ENCODE data around the gene ADAM17. TPM values are rescaled to one million over a fixed set of nuclear protein-coding genes. Genes with fewer than 3 reads are reported as not detected.
A peak's percentile ranks its signal among the peaks of the same experiment; 100 is the strongest.

The ADAM17 gene
- total RNA-seq, 2 experiments from 2014 or later, result 20.7 to 25.0 TPM

DNA sequence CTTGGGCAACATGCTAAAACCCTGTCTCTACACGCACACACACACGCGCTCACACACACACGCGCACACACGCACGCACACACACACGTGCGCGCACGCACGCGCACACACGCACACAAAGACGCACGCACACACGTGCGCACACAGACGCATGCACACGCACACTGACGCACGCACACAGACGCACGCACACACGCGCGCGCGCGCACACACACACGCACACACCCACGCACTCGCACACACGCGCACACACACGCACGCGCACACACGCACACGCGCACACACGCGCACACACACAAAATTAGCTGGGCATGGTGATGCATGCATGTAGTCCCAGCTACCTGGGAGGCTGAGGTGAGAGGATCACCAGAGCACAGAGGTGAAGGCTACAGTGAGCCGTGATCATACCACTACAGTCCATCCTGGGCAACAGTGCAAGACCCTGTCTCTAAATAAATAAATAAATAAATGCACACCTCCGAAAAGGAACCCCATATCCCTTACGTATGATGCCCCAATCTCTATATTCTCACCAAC is 89.4 kb downstream of the ADAM17 start:
- Mint-ChIP-seq H3K4me1 (ENCODE audit: low read depth) (peaks cover 8% of the 10 kb centered on the region), H3K36me3 (ENCODE audit: low read depth) (peaks cover 29% of the 10 kb centered on the region), H3K27me3 (ENCODE audit: low read depth) (no peaks in the 10 kb centered on the region), H3K9me3 (ENCODE audit: insufficient read depth) (no peaks in the 10 kb centered on the region), H3K27ac (no peak overlapping the region), H3K4me3 (no peak overlapping the region)
- CTCF ChIA-PET, result interaction anchor here (1.2 kb wide), 1 partner anchor 9 kb away, joined by 3 read pairs; the partner anchor contains the start of gene IAH1
- ATAC-seq (no peak), DNase-seq (no peak)
- POLR2A ChIA-PET, result no interaction called here

DNA sequence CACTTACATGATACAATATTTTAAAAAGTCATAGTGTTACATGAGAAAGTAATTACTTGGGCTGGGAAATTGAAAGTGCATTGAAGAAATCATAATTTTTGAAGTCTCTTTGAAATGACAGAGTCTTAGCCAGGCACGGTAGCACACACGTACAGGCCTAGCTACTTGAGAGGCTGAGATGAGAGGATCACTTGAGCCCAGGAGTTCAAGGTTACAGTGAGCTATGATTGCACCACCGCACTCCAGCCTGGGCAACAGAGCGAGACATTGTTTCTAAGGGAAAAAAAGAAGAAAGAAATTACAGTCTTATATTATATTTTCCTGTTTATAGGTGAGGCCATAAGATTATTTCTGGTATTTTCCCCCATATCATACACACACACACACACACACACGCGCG is 90.5 kb downstream of the ADAM17 start:
- Mint-ChIP-seq H3K36me3 (ENCODE audit: low read depth) (peaks cover 36% of the 10 kb centered on the region), H3K4me1 (ENCODE audit: low read depth) (peaks cover 8% of the 10 kb centered on the region), H3K4me3 (no peak overlapping the region), H3K9me3 (ENCODE audit: insufficient read depth) (no peaks in the 10 kb centered on the region), H3K27me3 (ENCODE audit: low read depth) (no peaks in the 10 kb centered on the region), H3K27ac (no peak overlapping the region)
- ATAC-seq (no peak), DNase-seq (no peak)
- ChIA-PET POLR2A (interaction anchor here (1.2 kb wide), 1 partner anchor 8 kb away, joined by 4 read pairs; no protein-coding TSS in a partner anchor), CTCF (interaction anchor here (1.2 kb wide), 1 partner anchor 10 kb away, joined by 3 read pairs; the partner anchor contains the start of gene IAH1)

DNA sequence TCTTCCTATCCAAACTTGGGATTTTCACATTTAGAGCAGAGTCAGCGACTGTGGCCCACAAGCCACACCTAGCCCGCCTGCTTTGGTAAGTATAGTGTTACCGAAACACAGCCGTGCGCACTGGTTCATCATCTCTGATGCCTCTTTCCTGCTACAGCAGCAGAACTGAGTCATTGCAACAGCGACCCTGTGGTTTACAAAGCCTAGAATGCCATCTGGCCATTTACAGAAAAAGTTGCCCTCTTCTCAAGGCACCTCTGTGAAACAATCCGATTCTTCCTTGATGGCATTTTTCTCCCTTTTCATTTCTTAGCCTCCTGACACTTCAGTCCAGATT is 92.0 kb downstream of the ADAM17 start:
- POLR2A ChIA-PET, result no interaction called here
- Mint-ChIP-seq H3K36me3 (ENCODE audit: low read depth) (peaks cover 45% of the 10 kb centered on the region), H3K27ac (peak overlapping the region; percentile 9)

DNA sequence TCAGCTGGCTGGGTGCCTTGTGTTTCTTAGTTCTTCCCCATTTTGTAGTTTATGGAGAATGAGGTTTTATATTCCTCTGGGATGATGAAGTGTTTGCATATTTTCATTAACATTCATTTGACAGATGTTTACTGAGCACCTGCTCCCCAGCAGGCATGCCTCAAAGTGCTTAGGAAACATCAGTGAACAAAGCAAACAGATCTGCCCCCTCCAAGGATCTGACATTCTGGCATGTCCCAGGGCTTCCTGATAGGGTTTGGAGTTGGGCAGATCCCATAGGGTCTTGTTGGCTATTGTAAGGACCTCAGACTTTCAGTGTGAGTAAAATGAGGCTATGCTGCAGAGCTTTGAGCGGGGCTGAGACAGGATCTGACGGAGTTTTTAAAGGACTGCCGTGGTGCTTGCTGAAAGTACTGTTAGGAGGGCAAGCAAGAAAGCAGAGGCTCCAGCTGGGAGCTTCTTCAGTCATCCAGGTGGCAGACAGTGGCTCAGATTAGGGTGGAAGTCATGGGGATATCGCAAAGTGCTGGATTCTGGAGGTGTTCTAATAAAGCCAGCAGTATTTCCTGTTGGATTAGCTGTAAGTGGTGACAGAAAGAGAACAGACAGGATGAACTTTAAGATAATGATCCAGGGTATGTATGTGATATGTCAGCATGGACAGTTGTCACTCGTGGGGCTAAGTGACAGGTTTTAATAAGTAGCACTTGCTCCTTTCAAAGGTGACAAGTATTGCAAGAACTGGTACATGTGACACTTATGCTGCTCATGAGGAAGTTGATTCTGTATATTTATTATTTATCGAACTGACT is 92.5 kb downstream of the ADAM17 start:
- DNase-seq (no peak), ATAC-seq (no peak)
- Mint-ChIP-seq H3K4me1 (ENCODE audit: low read depth) (peaks cover 8% of the 10 kb centered on the region), H3K27ac (peak overlapping the region; percentile 10), H3K36me3 (ENCODE audit: low read depth) (peaks cover 45% of the 10 kb centered on the region), H3K9me3 (ENCODE audit: insufficient read depth) (no peaks in the 10 kb centered on the region), H3K4me3 (no peak overlapping the region), H3K27me3 (ENCODE audit: low read depth) (no peaks in the 10 kb centered on the region)
- POLR2A ChIA-PET, result no interaction called here
- CTCF ChIA-PET, result no interaction called here

More for the DNA sequence above, 92.0 kb downstream of the ADAM17 start:
- CTCF ChIA-PET, result no interaction called here
- Mint-ChIP-seq H3K9me3 (ENCODE audit: insufficient read depth) (no peaks in the 10 kb centered on the region), H3K27me3 (ENCODE audit: low read depth) (no peaks in the 10 kb centered on the region), H3K4me3 (no peak overlapping the region), H3K4me1 (ENCODE audit: low read depth) (peaks cover 8% of the 10 kb centered on the region)
- no peak for ATAC-seq
- DNase-seq, result peak; percentile 27

DNA sequence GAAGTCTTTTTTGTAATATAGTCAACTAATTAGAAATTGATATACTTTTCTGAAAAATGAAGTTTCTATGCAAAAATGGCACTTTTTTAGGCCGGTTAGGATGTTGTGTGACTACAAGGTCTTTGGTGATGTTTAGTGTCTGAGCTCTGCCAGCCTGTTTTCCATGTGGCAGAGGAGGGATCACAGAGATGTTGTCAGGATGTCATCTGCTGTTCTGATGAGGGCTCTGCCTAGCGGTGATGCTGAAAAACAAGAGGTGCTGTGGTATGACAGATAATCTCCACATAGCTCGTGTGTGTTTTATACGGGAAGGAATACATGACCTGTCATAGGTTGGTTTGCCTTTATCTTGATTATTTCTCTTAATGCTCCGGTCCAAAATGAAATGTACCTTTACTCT is 93.3 kb downstream of the ADAM17 start:
- H3K4me3 Mint-ChIP-seq, result no peak overlapping the region
- no peaks in the 10 kb centered on the region for H3K9me3 Mint-ChIP-seq (ENCODE audit: insufficient read depth)
- ChIA-PET POLR2A (no interaction called here), CTCF (no interaction called here)
- no peaks in the 10 kb centered on the region for H3K27me3 Mint-ChIP-seq (ENCODE audit: low read depth)
- no peak overlapping the region for H3K27ac Mint-ChIP-seq
- H3K36me3 Mint-ChIP-seq (ENCODE audit: low read depth), result peaks cover 42% of the 10 kb centered on the region
- ATAC-seq (no peak), DNase-seq (no peak)
- H3K4me1 Mint-ChIP-seq (ENCODE audit: low read depth), result peaks cover 8% of the 10 kb centered on the region

DNA sequence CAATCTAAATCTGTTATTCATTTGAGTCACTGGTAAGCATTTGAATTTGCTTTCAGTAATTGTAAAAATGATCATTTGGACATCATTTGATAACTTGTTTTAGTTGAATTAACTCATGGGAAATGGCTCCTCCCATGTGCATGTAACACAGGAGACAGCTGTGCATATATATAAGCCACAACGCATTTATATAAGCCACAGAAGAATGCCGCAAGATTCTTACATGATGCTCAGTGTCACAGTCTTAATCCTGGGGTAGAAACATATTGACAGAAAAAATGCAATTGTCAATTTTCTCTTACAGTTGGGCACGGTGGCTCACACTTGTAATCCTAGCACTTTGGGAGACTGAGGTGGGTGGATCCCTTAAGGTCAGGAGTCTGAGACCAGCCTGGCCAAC is 94.6 kb downstream of the ADAM17 start:
- peaks cover 44% of the 10 kb centered on the region for H3K36me3 Mint-ChIP-seq (ENCODE audit: low read depth)
- no peaks in the 10 kb centered on the region for H3K27me3 Mint-ChIP-seq (ENCODE audit: low read depth)
- ATAC-seq (no peak), DNase-seq (no peak)
- no peak overlapping the region for H3K27ac Mint-ChIP-seq
- peaks cover 8% of the 10 kb centered on the region for H3K4me1 Mint-ChIP-seq (ENCODE audit: low read depth)
- no peak overlapping the region for H3K4me3 Mint-ChIP-seq
- ChIA-PET POLR2A (no interaction called here), CTCF (no interaction called here)
- no peaks in the 10 kb centered on the region for H3K9me3 Mint-ChIP-seq (ENCODE audit: insufficient read depth)

DNA sequence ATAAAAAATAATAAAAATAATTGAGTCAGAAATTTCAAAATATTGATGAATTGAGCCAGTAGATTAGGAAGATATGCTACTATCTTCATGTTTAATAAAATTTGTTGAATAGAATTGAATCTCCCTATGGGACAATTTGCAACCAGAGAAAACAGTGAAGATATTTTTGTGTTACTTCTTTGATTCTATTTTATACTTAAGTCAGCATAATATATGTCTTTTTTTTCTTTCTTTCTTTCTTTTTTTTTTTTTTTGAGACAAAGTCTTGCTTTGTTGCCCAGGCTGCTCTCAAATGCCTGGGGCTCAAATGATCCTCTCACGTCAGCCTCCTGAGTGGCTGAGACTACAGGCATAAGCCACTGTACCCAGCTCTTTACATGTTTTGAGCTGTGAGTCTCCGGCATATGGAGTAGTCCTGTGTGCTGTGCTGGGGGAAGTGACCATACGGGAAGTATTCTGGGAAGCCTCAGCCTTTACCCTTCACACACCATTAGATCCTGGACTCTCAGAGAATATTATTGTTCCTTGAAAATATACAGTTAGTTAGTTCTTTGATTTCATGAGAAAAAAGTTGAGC is 95.1 kb downstream of the ADAM17 start:
- H3K4me3 Mint-ChIP-seq, result no peak overlapping the region
- ATAC-seq (no peak), DNase-seq (no peak)
- H3K4me1 Mint-ChIP-seq (ENCODE audit: low read depth), result peaks cover 8% of the 10 kb centered on the region
- peaks cover 39% of the 10 kb centered on the region for H3K36me3 Mint-ChIP-seq (ENCODE audit: low read depth)
- ChIA-PET CTCF (no interaction called here), POLR2A (no interaction called here)
- no peaks in the 10 kb centered on the region for H3K27me3 Mint-ChIP-seq (ENCODE audit: low read depth)
- no peaks in the 10 kb centered on the region for H3K9me3 Mint-ChIP-seq (ENCODE audit: insufficient read depth)
- no peak overlapping the region for H3K27ac Mint-ChIP-seq

DNA sequence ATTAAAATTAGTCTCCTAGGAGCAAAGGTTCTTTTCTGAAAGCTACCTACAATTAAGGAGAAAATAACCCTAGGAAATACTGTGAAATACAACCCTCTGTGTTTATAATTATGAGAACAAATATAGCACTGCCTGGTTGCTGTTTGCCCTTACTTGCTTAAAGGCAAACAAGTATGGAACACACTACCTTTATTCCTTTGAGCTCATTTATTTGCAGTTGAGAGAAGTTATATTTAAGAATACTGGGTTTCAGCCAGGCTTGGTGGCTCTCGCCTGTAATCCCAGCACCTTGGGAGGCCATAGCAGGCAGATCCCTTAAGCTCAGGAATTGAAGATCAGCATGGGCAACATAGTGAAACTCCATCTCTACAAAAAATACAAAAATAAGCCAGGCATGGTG is 104.4 kb downstream of the ADAM17 start:
- ATAC-seq (no peak), DNase-seq (no peak)
- H3K27ac Mint-ChIP-seq, result no peak overlapping the region
- H3K36me3 Mint-ChIP-seq (ENCODE audit: low read depth), result peaks cover 28% of the 10 kb centered on the region
- no peak overlapping the region for H3K4me3 Mint-ChIP-seq
- no peaks in the 10 kb centered on the region for H3K4me1 Mint-ChIP-seq (ENCODE audit: low read depth)
- ChIA-PET CTCF (no interaction called here), POLR2A (no interaction called here)
- no peaks in the 10 kb centered on the region for H3K27me3 Mint-ChIP-seq (ENCODE audit: low read depth)
- H3K9me3 Mint-ChIP-seq (ENCODE audit: insufficient read depth), result no peaks in the 10 kb centered on the region

DNA sequence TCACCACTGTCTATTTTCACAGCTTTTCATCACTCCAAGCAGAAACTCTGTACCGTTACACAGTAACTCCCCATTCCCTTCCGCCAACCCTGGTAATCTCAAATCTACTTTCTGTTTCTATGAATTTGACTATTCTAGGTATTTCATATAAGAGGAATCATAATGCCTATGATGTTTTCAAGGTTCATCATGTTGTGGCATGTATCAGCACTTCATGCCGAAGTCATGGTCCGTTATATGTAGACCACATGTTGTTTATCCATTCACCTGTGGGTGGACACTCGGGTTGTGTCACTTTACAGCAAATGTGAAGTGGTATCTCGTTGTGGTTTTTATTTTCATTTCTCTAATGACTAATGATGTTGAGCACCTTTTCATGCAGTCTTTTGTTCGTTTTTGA is 110.5 kb downstream of the ADAM17 start:
- no peaks in the 10 kb centered on the region for H3K9me3 Mint-ChIP-seq (ENCODE audit: insufficient read depth)
- peaks cover 52% of the 10 kb centered on the region for H3K36me3 Mint-ChIP-seq (ENCODE audit: low read depth)
- peaks cover 5% of the 10 kb centered on the region for H3K4me1 Mint-ChIP-seq (ENCODE audit: low read depth)
- H3K4me3 Mint-ChIP-seq, result no peak overlapping the region
- ATAC-seq, result no peak
- ChIA-PET POLR2A (no interaction called here), CTCF (no interaction called here)
- no peak for DNase-seq
- no peaks in the 10 kb centered on the region for H3K27me3 Mint-ChIP-seq (ENCODE audit: low read depth)
- H3K27ac Mint-ChIP-seq, result no peak overlapping the region

DNA sequence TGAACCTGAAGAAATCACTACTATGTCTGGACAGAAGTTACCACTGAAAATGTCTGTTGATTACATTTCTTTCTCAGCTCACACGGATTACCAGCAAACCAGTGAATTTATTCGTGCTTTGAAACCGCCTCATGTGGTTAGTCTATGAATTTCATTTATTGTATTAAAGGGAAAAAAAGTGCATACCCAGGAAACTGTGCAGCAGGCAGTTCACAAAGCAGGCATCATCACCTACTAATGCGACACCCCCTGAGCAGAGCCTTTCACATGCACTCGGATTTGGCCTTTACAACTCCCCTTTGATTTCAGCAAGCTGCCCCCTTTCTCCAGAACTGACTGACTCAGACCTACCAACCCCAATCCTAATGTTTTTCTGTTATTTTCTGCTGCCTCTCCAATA is 112.1 kb downstream of the ADAM17 start:
- Mint-ChIP-seq H3K4me3 (no peak overlapping the region), H3K36me3 (ENCODE audit: low read depth) (peaks cover 52% of the 10 kb centered on the region), H3K27me3 (ENCODE audit: low read depth) (no peaks in the 10 kb centered on the region), H3K9me3 (ENCODE audit: insufficient read depth) (no peaks in the 10 kb centered on the region), H3K27ac (no peak overlapping the region), H3K4me1 (ENCODE audit: low read depth) (peaks cover 5% of the 10 kb centered on the region)
- POLR2A ChIA-PET, result no interaction called here
- DNase-seq, result no peak
- CTCF ChIA-PET, result interaction anchor here (0.8 kb wide), 1 partner anchor 12 kb away, joined by 3 read pairs; no protein-coding TSS in a partner anchor
- ATAC-seq, result no peak

DNA sequence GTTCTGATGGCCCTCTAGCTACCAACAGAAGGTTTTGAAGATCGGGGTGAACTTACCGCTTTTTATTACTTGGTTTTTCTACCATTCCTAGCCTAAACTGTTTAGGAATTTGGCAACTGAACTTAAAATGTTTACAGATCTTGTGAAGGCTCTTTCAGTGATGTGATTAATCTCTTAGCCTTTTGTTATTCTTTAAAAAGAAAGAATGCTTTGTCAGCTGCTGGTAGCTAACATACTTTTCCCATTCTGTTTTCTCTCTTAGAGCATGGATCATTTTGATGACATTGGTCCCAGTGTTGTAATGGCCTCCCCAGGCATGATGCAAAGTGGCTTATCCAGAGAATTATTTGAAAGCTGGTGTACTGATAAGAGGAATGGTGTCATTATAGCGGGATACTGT is 114.1 kb downstream of the ADAM17 start:
- ChIA-PET CTCF (no interaction called here), POLR2A (no interaction called here)
- H3K27me3 Mint-ChIP-seq (ENCODE audit: low read depth), result no peaks in the 10 kb centered on the region
- H3K27ac Mint-ChIP-seq, result no peak overlapping the region
- ATAC-seq (no peak), DNase-seq (no peak)
- H3K9me3 Mint-ChIP-seq (ENCODE audit: insufficient read depth), result no peaks in the 10 kb centered on the region
- H3K36me3 Mint-ChIP-seq (ENCODE audit: low read depth), result peaks cover 58% of the 10 kb centered on the region
- H3K4me3 Mint-ChIP-seq, result no peak overlapping the region
- peaks cover 5% of the 10 kb centered on the region for H3K4me1 Mint-ChIP-seq (ENCODE audit: low read depth)

DNA sequence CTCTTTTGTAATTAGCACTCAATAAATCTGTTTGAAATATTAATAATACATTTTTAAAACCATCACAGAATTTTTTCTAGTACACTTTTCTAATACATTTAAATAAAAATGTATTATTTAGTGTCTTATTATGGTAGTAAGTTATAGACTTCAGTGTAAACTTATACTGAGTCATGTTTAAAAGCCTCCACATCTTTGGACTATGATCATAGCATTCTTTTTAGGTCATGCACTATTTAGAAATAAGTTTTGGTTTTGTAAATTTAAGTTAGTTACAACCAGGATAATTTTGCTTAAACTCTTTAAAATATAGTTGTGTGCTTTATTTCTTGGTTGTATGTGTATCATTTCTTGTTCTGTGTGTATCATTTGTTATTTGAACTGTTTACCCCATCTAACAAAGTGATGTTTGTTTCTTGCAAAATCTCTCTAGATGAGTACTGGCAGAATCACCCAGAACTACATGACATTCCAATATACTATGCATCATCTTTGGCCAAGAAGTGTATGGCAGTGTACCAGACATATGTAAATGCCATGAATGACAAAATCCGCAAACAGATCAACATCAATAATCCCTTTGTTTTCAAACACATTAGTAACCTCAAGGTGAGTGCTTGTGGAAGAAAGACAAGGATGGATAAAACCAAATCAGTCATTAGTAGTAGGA is 115.4 kb downstream of the ADAM17 start:
- peaks cover 2% of the 10 kb centered on the region for H3K4me1 Mint-ChIP-seq (ENCODE audit: low read depth)
- H3K27me3 Mint-ChIP-seq (ENCODE audit: low read depth), result no peaks in the 10 kb centered on the region
- peaks cover 56% of the 10 kb centered on the region for H3K36me3 Mint-ChIP-seq (ENCODE audit: low read depth)
- POLR2A ChIA-PET, result no interaction called here
- no peak overlapping the region for H3K27ac Mint-ChIP-seq
- H3K9me3 Mint-ChIP-seq (ENCODE audit: insufficient read depth), result no peaks in the 10 kb centered on the region
- H3K4me3 Mint-ChIP-seq, result no peak overlapping the region
- CTCF ChIA-PET, result no interaction called here
- ATAC-seq (no peak), DNase-seq (no peak)
